HG03457 (cell line): ENCODE data around the gene GALNT13.

Experiments used
- ATAC-seq: cut with Tn5 transposase; IDR thresholded peaks from one replicate; pipeline ENCODE4 v1.9.1; 2021; ENCODE audit warnings: moderate number of reproducible peaks; ENCODE audit not compliant: unreplicated experiment

GALNT13 gene

GRCh38 chr2:154097833-154098398 lies 226.2 kb downstream of the GALNT13 start:
- no peak for ATAC-seq

- ATAC-seq, result no peak
Observed at GRCh38 chr2:154120706-154121105, 249.0 kb downstream of the GALNT13 start.

GRCh38 chr2:154125891-154126290 lies 254.2 kb downstream of the GALNT13 start:
- ATAC-seq, result no peak

GRCh38 chr2:154130821-154131220 lies 259.1 kb downstream of the GALNT13 start:
- no peak for ATAC-seq

- no peak for ATAC-seq
Observed at GRCh38 chr2:154132827-154133226, 261.1 kb downstream of the GALNT13 start.

GRCh38 chr2:154133823-154134222 lies 262.1 kb downstream of the GALNT13 start:
- ATAC-seq, result no peak

- no peak for ATAC-seq
Observed at GRCh38 chr2:154140249-154141025, 268.7 kb downstream of the GALNT13 start.

GRCh38 chr2:154142480-154142879 lies 270.8 kb downstream of the GALNT13 start:
- ATAC-seq, result no peak

- no peak for ATAC-seq
Observed at GRCh38 chr2:154143105-154143504, 271.4 kb downstream of the GALNT13 start.

- no peak for ATAC-seq
Observed at GRCh38 chr2:154158101-154158500, 286.4 kb downstream of the GALNT13 start.

GRCh38 chr2:154161286-154161685 lies 289.6 kb downstream of the GALNT13 start:
- no peak for ATAC-seq

- no peak for ATAC-seq
Observed at GRCh38 chr2:154170400-154170799, 298.7 kb downstream of the GALNT13 start.

GRCh38 chr2:154173164-154173563 lies 301.4 kb downstream of the GALNT13 start:
- ATAC-seq, result no peak

- ATAC-seq, result no peak
Observed at GRCh38 chr2:154173919-154174318, 302.2 kb downstream of the GALNT13 start.

- no peak for ATAC-seq
Observed at GRCh38 chr2:154182008-154182407, 310.3 kb downstream of the GALNT13 start.

- ATAC-seq, result no peak
Observed at GRCh38 chr2:154187948-154188347, 316.2 kb downstream of the GALNT13 start.

- no peak for ATAC-seq
Observed at GRCh38 chr2:154189953-154190352, 318.2 kb downstream of the GALNT13 start.

- ATAC-seq, result no peak
Observed at GRCh38 chr2:154193246-154193645, 321.5 kb downstream of the GALNT13 start.

- ATAC-seq, result no peak
Observed at GRCh38 chr2:154194909-154195643, 323.4 kb downstream of the GALNT13 start.

GRCh38 chr2:154195644-154196195 lies 324.0 kb downstream of the GALNT13 start:
- no peak for ATAC-seq

- no peak for ATAC-seq
Observed at GRCh38 chr2:154198866-154199265, 327.1 kb downstream of the GALNT13 start.

GRCh38 chr2:154203206-154203605 lies 331.5 kb downstream of the GALNT13 start:
- no peak for ATAC-seq
